ENCODE measurements around the gene USP20. TPM values are rescaled to one million over a fixed set of nuclear protein-coding genes. Genes with fewer than 3 reads are reported as not detected.
A peak's percentile ranks its signal among the peaks of the same experiment; 100 is the strongest.
"Not testable (repeated sequence)": the region's sequence is repeated elsewhere in the genome, so short reads cannot be mapped to it uniquely, and the experiment has no call there.

Gene USP20
- 10 to 100 TPM; 14.5 to 23.4 TPM for total RNA-seq

GRCh38 chr9:129835128-129835859 is at the start of gene USP20, which contains the start of gene C9orf78:
USP20 (plus strand) TSS chr9:129835458; CDS start chr9:129852556, 17,098 bp downstream.
C9orf78 (minus strand) TSS chr9:129835275; CDS start chr9:129835221, 54 bp downstream.
- peak; percentile 97 to 99 (median 98) for DNase-seq
- TF ChIP-seq CTCF (IDR thresholded peaks at IDR 0.05), result no peak
- TF ChIP-seq POLR2A (IDR thresholded peaks at IDR 0.05), result peak; percentile 93 to 96 (median 96)
- WGBS, 2 donors, result 0 to 1% methylated on average over 14 to 77 of the region's 81 CpGs
- Histone ChIP-seq H3K9me3 (no peaks in the 10 kb centered on the region), H3K27me3 (no peaks in the 10 kb centered on the region), H3K27ac (peak within 1 kb of the TSS; percentile 72 to 91 (median 80)), H3K36me3 (replicated peaks in 1 of 2; ENCODE audit: insufficient read depth in 1 of 2, low read depth in 2 of 2) (peaks cover 0 to 20% of the 10 kb centered on the region in 2 donors), H3K4me3 (peak within 1 kb of the TSS; percentile 87 to 94), H3K4me1 (peaks cover 24% of the 10 kb centered on the region)
- intact Hi-C loops (cut with DNase I), result no loop called here
- ATAC-seq, result peak; percentile 99

DNA sequence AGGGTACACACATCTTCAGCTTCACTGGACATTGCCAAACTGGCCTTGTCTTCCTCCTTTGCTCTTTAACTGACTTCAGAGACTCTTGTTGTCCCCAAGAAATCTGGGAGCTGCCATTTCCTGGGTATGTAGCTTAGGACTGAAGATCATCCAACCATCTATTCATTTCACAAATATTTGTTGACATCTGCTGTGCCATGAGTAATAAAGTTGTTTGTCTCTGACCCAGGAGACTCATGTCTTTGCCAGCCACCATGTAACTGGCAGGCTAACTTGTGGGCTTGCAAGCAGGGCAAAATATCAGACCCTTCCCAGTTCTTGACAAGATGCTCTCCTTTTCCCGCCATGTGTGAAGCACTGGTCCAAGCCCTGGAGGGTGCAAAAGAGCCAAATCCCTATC is 49.4 kb upstream of the USP20 start:
- H3K4me3 ChIP-seq, result no peak overlapping the region
- no peaks in the 10 kb centered on the region for H3K27me3 ChIP-seq
- H3K27ac ChIP-seq, result no peak overlapping the region
- TF ChIP-seq CTCF (IDR thresholded peaks at IDR 0.05) (no peak), POLR2A (IDR thresholded peaks at IDR 0.05) (no peak)
- no peak for DNase-seq
- peaks cover 8% of the 10 kb centered on the region for H3K4me1 ChIP-seq
- H3K9me3 ChIP-seq, result no peaks in the 10 kb centered on the region
- H3K36me3 ChIP-seq (replicated peaks in 1 of 2; ENCODE audit: insufficient read depth in 1 of 2, low read depth in 2 of 2), result no peaks in the 10 kb centered on the region
- WGBS, 2 donors, result 71 to 95% methylated on average over 1 of the region's 1 CpG
- no peak for ATAC-seq
- intact Hi-C loops (cut with DNase I), result loop anchor here (10.0 kb wide), 1 partner anchor 651 kb away; no protein-coding TSS in a partner anchor

GRCh38 chr9:129786481-129786880 is 48.8 kb upstream of the USP20 start:
- intact Hi-C loops (cut with DNase I), result loop anchor here (10.0 kb wide), 1 partner anchor 652 kb away; no protein-coding TSS in a partner anchor
- no peak for TF ChIP-seq POLR2A (IDR thresholded peaks at IDR 0.05)
- TF ChIP-seq CTCF (IDR thresholded peaks at IDR 0.05), result no peak
- Histone ChIP-seq H3K27me3 (no peaks in the 10 kb centered on the region), H3K27ac (no peak overlapping the region), H3K4me3 (no peak overlapping the region), H3K4me1 (peaks cover 8% of the 10 kb centered on the region), H3K36me3 (replicated peaks in 1 of 2; ENCODE audit: insufficient read depth in 1 of 2, low read depth in 2 of 2) (no peaks in the 10 kb centered on the region), H3K9me3 (no peaks in the 10 kb centered on the region)
- WGBS, 2 donors, result 75 to 82% methylated on average over 10 of the region's 10 CpGs
- DNase-seq (no peak), ATAC-seq (no peak)

DNA sequence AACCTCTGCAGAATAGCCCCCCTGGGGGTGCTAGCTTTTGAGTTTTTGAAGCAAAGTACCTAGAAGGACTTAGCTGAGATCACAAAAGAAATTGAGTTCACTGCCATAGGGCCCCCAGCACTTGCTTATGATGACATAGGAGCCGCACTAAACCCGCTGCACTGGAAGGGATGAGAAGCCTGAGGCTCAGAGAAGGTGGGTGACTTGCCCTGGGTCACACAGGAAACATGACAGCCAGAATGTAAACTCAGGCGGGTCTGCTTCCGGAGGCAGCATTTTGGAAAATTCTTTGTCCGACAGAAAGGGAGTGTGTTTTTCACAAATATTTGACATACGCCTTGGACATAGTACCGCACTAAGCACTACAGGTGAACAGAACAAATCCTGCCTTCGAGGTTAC is 40.7 kb upstream of the USP20 start:
- ATAC-seq, result no peak
- intact Hi-C loops (cut with DNase I), result loop anchor here (10.0 kb wide), 1 partner anchor 150 kb away; the partner anchor contains the start of gene ASB6

DNA sequence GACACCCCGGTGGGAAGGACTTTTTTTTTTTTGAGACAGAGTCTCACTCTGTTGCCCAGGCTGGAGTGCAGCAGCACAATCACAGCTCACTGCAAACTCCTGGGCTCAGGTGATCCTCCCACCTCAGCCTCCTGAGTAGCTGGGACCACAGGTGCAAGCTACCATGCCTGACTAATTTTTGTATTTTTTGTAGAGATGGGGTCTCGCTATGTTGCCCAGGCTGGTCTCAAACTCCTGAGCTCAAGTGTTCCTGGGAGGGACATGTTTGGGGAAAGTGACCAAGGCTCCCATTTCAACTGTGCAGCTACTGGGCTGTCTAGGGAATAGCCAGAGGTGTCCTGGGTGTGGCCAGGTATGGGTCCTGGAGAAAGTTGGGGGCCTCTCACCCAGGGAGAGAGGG is 39.2 kb upstream of the USP20 start:
- H3K36me3 ChIP-seq (replicated peaks in 1 of 2; ENCODE audit: insufficient read depth in 1 of 2, low read depth in 2 of 2); H3K4me3 ChIP-seq; H3K9me3 ChIP-seq; H3K27me3 ChIP-seq; ATAC-seq; DNase-seq; H3K27ac ChIP-seq; H3K4me1 ChIP-seq: not testable (repeated sequence)
- intact Hi-C loops (cut with DNase I), result loop anchor here (10.0 kb wide), 1 partner anchor 151 kb away; the partner anchor contains the start of gene ASB6
- 74 to 75% methylated on average over 2 of the region's 2 CpGs for WGBS, 2 donors

More for the DNA sequence above, 40.7 kb upstream of the USP20 start:
- H3K36me3 ChIP-seq (replicated peaks in 1 of 2; ENCODE audit: insufficient read depth in 1 of 2, low read depth in 2 of 2), result no peaks in the 10 kb centered on the region
- H3K9me3 ChIP-seq, result no peaks in the 10 kb centered on the region
- H3K4me3 ChIP-seq, result no peak overlapping the region
- TF ChIP-seq POLR2A (IDR thresholded peaks at IDR 0.05), result no peak
- TF ChIP-seq CTCF (IDR thresholded peaks at IDR 0.05), result no peak
- DNase-seq, result no peak
- H3K4me1 ChIP-seq, result peaks cover 3% of the 10 kb centered on the region
- H3K27ac ChIP-seq, result no peak overlapping the region
- WGBS, 2 donors, result 71 to 72% methylated on average over 8 of the region's 8 CpGs
- no peaks in the 10 kb centered on the region for H3K27me3 ChIP-seq
